ENCODE data around the gene ZNF385C. TPM values are rescaled to one million over a fixed set of nuclear protein-coding genes. Genes with fewer than 3 reads are reported as not detected.
A peak's percentile ranks its signal among the peaks of the same experiment; 100 is the strongest.
"Not testable (repeated sequence)": the region's sequence is repeated elsewhere in the genome, so short reads cannot be mapped to it uniquely, and the experiment has no call there.

Gene ZNF385C
- total and polyA plus RNA-seq, 2 donors (not counting 1 experiment from before 2014, with no cell fraction given), result 0.33 to 1.1 TPM

DNA sequence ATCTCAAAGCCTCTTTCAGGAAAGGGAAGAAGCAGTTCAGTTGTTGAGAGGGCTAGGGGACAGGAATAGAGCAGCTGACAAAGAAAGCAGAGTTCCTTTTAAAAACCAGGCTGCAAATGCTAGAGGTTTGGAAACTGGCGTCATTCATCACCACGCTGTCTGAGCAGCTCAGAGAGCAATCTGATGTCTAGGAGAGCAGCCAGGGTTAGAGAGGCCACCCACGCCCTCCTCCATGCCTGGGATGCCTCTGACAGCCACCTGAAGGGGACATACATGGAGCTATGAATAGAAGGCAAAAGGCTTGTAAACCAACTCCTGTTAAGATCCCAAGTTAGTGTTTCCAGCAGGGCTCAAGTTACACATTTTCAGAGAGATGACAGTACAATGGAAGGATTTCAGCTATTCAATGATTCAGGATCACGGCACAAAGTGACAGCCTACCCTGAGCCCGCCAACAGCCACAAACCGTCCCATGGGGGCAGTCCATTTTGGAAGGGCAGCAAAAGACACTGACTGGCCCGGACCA, 44.2 kb upstream of the ZNF385C start:
- Mint-ChIP-seq H3K27me3 (no peaks in the 10 kb centered on the region), H3K4me3 (no peak overlapping the region), H3K9me3 (ENCODE audit: insufficient read depth) (no peaks in the 10 kb centered on the region), H3K27ac (no peak overlapping the region), H3K4me1 (peaks cover 37% of the 10 kb centered on the region)
- Histone ChIP-seq H2AFZ (ENCODE audit: insufficient read depth, low read depth, low read length, poor library complexity, severe bottlenecking) (no peak overlapping the region), H3K27me3 (replicated peaks in 1 of 4; ENCODE audit: control extremely low read depth in 1 of 4, control insufficient read depth in 3 of 4, insufficient read depth in 4 of 4, low read length in 3 of 4) (no peaks in the 10 kb centered on the region), H3K4me1 (ENCODE audit: control insufficient read depth in 2 of 2, insufficient read depth in 2 of 2, low read length in 2 of 2) (peaks cover 6% of the 10 kb centered on the region in 2 donors), H3K79me2 (ENCODE audit: control insufficient read depth, insufficient read depth, low read length) (peaks cover 100% of the 10 kb centered on the region), H3K4me2 (replicated peaks; ENCODE audit: low read depth, low read length, poor library complexity, severe bottlenecking) (no peak overlapping the region), H3K9me3 (ENCODE audit: control extremely low read depth in 1 of 3, control insufficient read depth in 2 of 3, insufficient read depth in 1 of 3, low read length in 2 of 3) (no peaks in the 10 kb centered on the region), H3K9ac (ENCODE audit: low read length) (no peak overlapping the region), H4K20me1 (ENCODE audit: control insufficient read depth, insufficient read depth, low read length, poor library complexity, severe bottlenecking) (peaks cover 81% of the 10 kb centered on the region), H3K27ac (ENCODE audit: low read length in 2 of 2) (no peak overlapping the region), H3K4me3 (ENCODE audit: control extremely low read depth in 1 of 5, extremely low read depth in 1 of 5, insufficient read depth in 1 of 5, low read depth in 2 of 5, low read length in 4 of 5) (no peak overlapping the region), H3K36me3 (replicated peaks in 1 of 2; ENCODE audit: control extremely low read depth in 1 of 2, control insufficient read depth in 1 of 2, extremely low read depth in 1 of 2, insufficient read depth in 2 of 2, low read length in 1 of 2) (peaks cover 4 to 46% of the 10 kb centered on the region in 2 experiments)
- POLR2A ChIA-PET, result no interaction called here
- TF ChIP-seq EZH2 (IDR thresholded peaks at IDR 0.05; ENCODE audit: borderline replicate concordance, insufficient read depth, low read depth, low read length, poor library complexity, severe bottlenecking), result no peak
- TF ChIP-seq, protein P1, sequence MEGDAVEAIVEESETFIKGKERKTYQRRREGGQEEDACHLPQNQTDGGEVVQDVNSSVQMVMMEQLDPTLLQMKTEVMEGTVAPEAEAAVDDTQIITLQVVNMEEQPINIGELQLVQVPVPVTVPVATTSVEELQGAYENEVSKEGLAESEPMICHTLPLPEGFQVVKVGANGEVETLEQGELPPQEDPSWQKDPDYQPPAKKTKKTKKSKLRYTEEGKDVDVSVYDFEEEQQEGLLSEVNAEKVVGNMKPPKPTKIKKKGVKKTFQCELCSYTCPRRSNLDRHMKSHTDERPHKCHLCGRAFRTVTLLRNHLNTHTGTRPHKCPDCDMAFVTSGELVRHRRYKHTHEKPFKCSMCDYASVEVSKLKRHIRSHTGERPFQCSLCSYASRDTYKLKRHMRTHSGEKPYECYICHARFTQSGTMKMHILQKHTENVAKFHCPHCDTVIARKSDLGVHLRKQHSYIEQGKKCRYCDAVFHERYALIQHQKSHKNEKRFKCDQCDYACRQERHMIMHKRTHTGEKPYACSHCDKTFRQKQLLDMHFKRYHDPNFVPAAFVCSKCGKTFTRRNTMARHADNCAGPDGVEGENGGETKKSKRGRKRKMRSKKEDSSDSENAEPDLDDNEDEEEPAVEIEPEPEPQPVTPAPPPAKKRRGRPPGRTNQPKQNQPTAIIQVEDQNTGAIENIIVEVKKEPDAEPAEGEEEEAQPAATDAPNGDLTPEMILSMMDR (IDR thresholded peaks at IDR 0.05), result no peak
- ATAC-seq (ENCODE audit: low read depth), result no peak
- no peak for DNase-seq
- CTCF ChIA-PET, result interaction anchor here (0.6 to 1.4 kb wide), 4 partner anchors 8 to 178 kb away, joined by 3 to 5 read pairs (median 3); no protein-coding TSS in a partner anchor
- intact Hi-C loops (cut with micrococcal nuclease), result no loop called here
- WGBS (ENCODE audit: insufficient coverage), result 97% methylated on average over 7 of the region's 7 CpGs

DNA sequence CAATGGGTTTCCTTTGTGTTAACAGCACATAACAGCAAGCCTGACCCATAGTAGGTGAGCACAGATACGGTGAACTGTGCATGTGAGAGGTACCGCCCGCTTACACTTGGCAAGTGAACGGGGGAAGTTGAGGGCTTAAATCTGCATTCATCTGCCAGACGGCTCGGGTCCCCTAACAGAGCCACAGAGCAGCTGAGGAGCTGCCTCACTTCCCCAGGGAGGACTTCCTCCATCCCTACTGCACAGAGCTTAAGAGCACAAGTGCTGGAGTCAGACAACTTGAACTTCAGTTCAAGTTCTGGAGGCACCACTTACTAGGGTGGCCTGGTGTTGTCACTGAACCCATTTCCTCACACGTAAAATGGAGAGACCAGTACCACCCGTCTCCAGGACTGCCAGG, 43.1 kb upstream of the ZNF385C start:
- TF ChIP-seq, protein P1 (IDR thresholded peaks at IDR 0.05), result no peak
- no peak for TF ChIP-seq EZH2 (IDR thresholded peaks at IDR 0.05; ENCODE audit: borderline replicate concordance, insufficient read depth, low read depth, low read length, poor library complexity, severe bottlenecking)
- H3K4me1 ChIP-seq (ENCODE audit: control insufficient read depth in 2 of 2, insufficient read depth in 2 of 2, low read length in 2 of 2), result peaks cover 10 to 12% of the 10 kb centered on the region in 2 donors
- no peak overlapping the region for H2AFZ ChIP-seq (ENCODE audit: insufficient read depth, low read depth, low read length, poor library complexity, severe bottlenecking)
- WGBS (ENCODE audit: insufficient coverage), result 81% methylated on average over 6 of the region's 8 CpGs
- H3K27ac ChIP-seq (ENCODE audit: low read length in 2 of 2), result no peak overlapping the region
- DNase-seq (no peak), ATAC-seq (ENCODE audit: low read depth) (no peak)
- no peak overlapping the region for H3K4me3 Mint-ChIP-seq
- H3K9me3 Mint-ChIP-seq (ENCODE audit: insufficient read depth), result no peaks in the 10 kb centered on the region
- H3K9me3 ChIP-seq (ENCODE audit: control extremely low read depth in 1 of 3, control insufficient read depth in 2 of 3, insufficient read depth in 1 of 3, low read length in 2 of 3), result no peaks in the 10 kb centered on the region
- no peak overlapping the region for H3K4me2 ChIP-seq (replicated peaks; ENCODE audit: low read depth, low read length, poor library complexity, severe bottlenecking)
- peaks cover 41% of the 10 kb centered on the region for H3K4me1 Mint-ChIP-seq
- no peak overlapping the region for H3K9ac ChIP-seq (ENCODE audit: low read length)
- CTCF ChIA-PET, result interaction anchor here (1.3 to 1.4 kb wide), 2 partner anchors 7 to 11 kb away, joined by 3 to 5 read pairs; no protein-coding TSS in a partner anchor
- no peak overlapping the region for H3K4me3 ChIP-seq (ENCODE audit: control extremely low read depth in 1 of 5, extremely low read depth in 1 of 5, insufficient read depth in 1 of 5, low read depth in 2 of 5, low read length in 4 of 5)
- H4K20me1 ChIP-seq (ENCODE audit: control insufficient read depth, insufficient read depth, low read length, poor library complexity, severe bottlenecking), result peaks cover 76% of the 10 kb centered on the region
- peaks cover 1 to 40% of the 10 kb centered on the region in 2 experiments for H3K36me3 ChIP-seq (replicated peaks in 1 of 2; ENCODE audit: control extremely low read depth in 1 of 2, control insufficient read depth in 1 of 2, extremely low read depth in 1 of 2, insufficient read depth in 2 of 2, low read length in 1 of 2)
- H3K27me3 ChIP-seq (replicated peaks in 1 of 4; ENCODE audit: control extremely low read depth in 1 of 4, control insufficient read depth in 3 of 4, insufficient read depth in 4 of 4, low read length in 3 of 4), result no peaks in the 10 kb centered on the region
- no peaks in the 10 kb centered on the region for H3K27me3 Mint-ChIP-seq
- peak overlapping the region; percentile 7 for H3K27ac Mint-ChIP-seq
- intact Hi-C loops (cut with micrococcal nuclease), result no loop called here
- POLR2A ChIA-PET, result no interaction called here
- H3K79me2 ChIP-seq (ENCODE audit: control insufficient read depth, insufficient read depth, low read length), result peaks cover 100% of the 10 kb centered on the region

DNA sequence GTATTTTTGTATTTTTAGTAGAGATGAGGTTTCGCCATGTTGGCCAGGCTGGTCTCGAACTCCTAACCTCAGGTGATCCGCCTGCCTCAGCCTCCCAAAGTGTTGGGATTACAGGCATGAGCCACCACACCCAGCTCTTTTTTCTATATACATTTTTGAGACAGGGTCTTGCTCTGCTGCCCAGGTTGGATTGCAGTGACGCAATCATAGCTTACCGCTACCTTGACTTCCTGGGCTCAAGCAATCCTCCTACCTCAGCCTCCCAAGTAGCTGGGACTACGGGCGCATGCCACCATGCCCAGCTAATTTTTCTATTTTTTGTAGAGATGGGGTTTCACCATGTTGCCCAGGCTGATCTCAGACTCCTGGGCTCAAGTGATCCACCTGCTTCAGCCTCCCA, 42.4 kb upstream of the ZNF385C start:
- ATAC-seq (ENCODE audit: low read depth); POLR2A ChIA-PET; H3K9me3 ChIP-seq (ENCODE audit: control extremely low read depth in 1 of 3, control insufficient read depth in 2 of 3, insufficient read depth in 1 of 3, low read length in 2 of 3); H3K27me3 Mint-ChIP-seq; H3K4me3 Mint-ChIP-seq; H2AFZ ChIP-seq (ENCODE audit: insufficient read depth, low read depth, low read length, poor library complexity, severe bottlenecking); intact Hi-C loops (cut with micrococcal nuclease); H3K27ac Mint-ChIP-seq; H3K4me2 ChIP-seq (replicated peaks; ENCODE audit: low read depth, low read length, poor library complexity, severe bottlenecking); H3K27ac ChIP-seq (ENCODE audit: low read length in 2 of 2); H3K4me3 ChIP-seq (ENCODE audit: control extremely low read depth in 1 of 5, extremely low read depth in 1 of 5, insufficient read depth in 1 of 5, low read depth in 2 of 5, low read length in 4 of 5); H3K9ac ChIP-seq (ENCODE audit: low read length); H3K27me3 ChIP-seq (replicated peaks in 1 of 4; ENCODE audit: control extremely low read depth in 1 of 4, control insufficient read depth in 3 of 4, insufficient read depth in 4 of 4, low read length in 3 of 4); DNase-seq; H3K9me3 Mint-ChIP-seq (ENCODE audit: insufficient read depth): not testable (repeated sequence)
- H3K36me3 ChIP-seq (replicated peaks in 1 of 2; ENCODE audit: control extremely low read depth in 1 of 2, control insufficient read depth in 1 of 2, extremely low read depth in 1 of 2, insufficient read depth in 2 of 2, low read length in 1 of 2), result peaks cover 1 to 36% of the 10 kb centered on the region in 2 experiments
- WGBS (ENCODE audit: insufficient coverage), result 100% methylated on average over 3 of the region's 7 CpGs
- peaks cover 100% of the 10 kb centered on the region for H3K79me2 ChIP-seq (ENCODE audit: control insufficient read depth, insufficient read depth, low read length)
- H3K4me1 ChIP-seq (ENCODE audit: control insufficient read depth in 2 of 2, insufficient read depth in 2 of 2, low read length in 2 of 2), result peaks cover 17 to 19% of the 10 kb centered on the region in 2 donors
- CTCF ChIA-PET, result interaction anchor here (0.7 to 1.3 kb wide), 3 partner anchors 10 to 120 kb away, joined by 3 read pairs; partner anchors contain the start of gene NKIRAS2
- H3K4me1 Mint-ChIP-seq, result peaks cover 46% of the 10 kb centered on the region
- peaks cover 80% of the 10 kb centered on the region for H4K20me1 ChIP-seq (ENCODE audit: control insufficient read depth, insufficient read depth, low read length, poor library complexity, severe bottlenecking)

All from B cell (primary cell).